GM19438 (cell line): ENCODE measurements around the gene CCDC201.
"Not testable (repeated sequence)": the region's sequence is repeated elsewhere in the genome, so short reads cannot be mapped to it uniquely, and the experiment has no call there.

Experiments used
- ATAC-seq: cut with Tn5 transposase; IDR thresholded peaks from one replicate; pipeline ENCODE4 v1.9.1; 2021; ENCODE audit warnings: low read depth; ENCODE audit not compliant: unreplicated experiment

CCDC201 gene

DNA sequence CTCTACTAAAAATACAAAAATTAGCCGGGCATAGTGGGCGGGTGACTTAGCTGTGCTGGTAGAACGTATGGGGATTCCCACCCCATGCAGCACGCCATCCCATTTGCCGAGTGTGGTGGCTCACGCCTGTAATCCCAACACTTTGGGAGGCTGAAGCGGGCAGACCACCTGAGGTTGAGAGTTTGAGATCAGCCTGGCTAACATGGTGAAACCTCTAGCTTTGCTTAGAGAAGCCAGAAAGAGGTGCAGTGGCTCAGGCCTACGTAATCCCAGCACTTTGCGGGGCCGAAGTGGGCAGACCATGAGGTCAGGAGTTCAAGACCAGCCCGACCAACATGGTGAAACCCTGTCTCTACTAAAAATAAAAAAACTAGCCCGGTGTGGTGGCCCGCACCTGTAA is 45.2 kb downstream of the CCDC201 start:
- ATAC-seq, result not testable (repeated sequence)

DNA sequence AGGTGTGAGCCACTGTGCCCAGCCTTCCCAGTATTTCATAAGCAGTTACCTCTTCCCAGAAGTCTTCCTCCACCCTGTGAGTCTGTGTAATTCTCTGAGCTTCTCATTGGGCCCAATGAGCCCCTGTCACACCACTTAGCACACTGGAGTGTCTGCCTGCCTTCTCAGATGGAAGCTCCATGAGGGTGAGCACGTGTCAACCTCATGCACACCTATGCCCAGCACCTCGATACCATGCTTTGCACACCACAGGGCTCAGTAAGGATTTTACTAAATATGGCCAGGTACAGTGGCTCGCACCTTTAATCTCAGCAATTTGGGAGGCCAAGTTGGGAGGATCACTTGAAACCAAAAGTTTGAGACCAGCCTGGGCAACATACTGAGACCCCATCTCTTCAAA is 46.3 kb downstream of the CCDC201 start:
- ATAC-seq, result not testable (repeated sequence)

DNA sequence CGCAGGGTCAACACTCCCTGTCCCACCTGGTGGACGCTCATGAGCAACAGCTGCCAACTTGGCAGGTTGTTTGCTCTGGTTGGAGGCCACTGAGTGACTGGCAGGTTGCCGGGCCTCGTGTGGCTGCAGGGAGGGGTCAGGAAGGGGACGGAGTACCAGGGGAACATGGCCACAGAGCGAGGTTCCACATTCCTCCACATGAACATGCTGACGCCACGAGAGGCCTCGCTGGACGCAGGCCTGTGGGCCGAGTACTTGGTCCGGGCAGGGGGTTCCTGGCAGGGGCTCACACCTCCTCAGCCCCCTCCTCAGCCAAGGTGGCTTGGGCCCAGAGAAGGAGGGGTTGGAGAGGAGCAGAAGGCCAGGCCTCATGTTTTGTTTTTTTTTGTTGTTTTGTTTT is 54.1 kb downstream of the CCDC201 start:
- not testable (repeated sequence) for ATAC-seq

DNA sequence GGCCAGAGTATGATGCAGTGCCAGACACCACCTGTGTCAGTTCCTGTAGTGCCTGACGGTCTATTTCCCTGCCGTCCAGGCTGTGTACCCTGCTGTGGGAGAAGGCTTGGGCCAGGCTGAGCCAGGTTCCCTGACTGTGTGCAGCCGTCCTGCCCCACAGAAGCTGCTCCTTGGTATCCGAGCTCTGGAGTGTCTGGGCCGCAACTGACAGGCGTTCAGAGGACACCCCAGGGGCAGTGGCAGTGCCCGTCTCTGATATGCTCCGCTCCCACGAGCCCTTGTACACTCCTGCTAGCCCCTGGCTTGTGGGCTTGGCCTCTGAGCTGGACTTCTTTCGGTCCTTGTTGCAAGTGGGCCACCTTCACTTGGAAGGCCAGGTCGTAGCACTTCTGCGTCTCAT is 55.0 kb downstream of the CCDC201 start:
- not testable (repeated sequence) for ATAC-seq

DNA sequence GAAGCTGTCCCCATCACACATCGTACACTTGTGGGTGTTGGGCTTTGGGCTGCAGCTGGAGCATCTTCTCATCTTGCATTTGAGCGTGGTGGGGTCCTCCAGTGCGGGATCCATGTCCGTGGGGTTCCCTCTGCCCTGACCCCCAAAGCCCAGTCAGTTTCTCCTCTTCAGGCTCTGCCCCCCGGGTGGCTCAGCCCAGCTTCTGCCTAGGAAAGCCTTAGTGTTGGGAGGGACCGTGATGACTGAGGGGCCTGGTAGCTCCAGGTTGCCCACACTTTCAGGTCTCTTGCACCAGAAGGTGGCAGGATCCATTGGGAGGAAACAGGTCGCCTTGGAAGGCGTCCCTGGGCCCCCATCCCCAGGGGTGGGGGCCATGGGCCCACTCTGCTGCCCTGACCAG is 55.9 kb downstream of the CCDC201 start:
- not testable (repeated sequence) for ATAC-seq

DNA sequence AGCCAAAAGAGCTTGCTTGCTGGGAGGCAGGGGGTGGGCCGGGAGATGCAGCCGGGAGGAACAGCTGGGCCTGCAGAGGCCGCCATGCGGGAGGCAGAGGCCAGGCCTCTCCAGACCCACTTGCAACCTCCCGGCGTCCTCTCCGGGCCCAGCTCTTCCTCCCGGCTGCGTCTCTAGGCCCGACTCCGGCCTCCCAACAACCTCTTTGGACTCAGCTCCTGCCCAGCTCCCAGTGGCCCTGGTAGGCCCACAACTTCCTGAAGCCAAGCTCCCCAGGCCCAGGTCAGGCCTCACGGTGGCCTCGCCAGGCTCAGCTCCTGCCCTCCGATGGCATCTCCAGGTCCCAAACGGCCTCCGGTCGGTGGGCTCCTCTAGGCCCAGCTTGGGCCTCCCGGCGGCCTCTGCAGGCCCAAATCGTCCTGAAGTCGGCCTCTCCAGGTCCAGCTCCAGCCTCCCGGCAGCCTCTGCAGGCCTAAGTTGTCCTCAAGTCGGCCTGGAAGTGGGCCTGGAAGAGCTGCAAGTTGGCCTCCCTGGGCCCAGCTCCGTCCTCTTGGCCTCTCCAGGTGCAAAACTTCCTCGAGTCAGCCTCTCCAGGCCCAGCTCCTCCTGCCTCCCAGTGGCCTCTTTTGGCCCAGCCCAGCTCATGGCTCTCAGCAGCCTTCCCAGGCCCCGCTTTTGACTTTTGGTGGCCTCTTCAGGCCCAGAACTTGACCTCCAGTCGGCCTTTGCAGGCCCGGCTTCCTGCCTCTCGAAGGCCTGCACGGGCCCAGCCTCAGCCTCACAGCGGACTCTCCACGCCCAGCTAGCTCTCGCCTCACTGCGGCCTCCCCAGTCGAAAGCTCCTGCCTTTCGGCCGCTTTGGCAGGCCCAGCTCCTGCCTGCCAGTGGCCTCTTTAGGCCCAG is 58.4 kb downstream of the CCDC201 start:
- ATAC-seq, result not testable (repeated sequence)

DNA sequence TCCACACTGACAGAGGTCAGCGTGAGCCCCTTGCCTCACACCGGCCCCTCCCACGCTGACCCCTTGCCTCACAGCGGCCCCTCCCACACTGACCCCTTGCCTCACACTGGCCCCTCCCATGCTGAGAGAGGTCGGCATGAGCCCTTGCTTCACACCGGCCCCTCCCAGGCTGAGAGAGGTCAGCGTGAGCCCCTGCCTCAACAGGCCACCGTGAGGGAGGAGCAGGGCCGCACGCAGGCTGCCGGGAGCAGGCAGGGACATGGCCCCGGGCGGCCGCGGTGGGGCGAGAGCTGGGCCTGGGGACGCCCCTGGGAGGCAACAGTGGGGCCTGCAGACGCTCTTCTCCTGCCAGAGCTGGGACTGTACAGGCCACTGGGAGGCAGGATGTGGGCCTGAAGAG is 59.1 kb downstream of the CCDC201 start:
- ATAC-seq, result not testable (repeated sequence)

DNA sequence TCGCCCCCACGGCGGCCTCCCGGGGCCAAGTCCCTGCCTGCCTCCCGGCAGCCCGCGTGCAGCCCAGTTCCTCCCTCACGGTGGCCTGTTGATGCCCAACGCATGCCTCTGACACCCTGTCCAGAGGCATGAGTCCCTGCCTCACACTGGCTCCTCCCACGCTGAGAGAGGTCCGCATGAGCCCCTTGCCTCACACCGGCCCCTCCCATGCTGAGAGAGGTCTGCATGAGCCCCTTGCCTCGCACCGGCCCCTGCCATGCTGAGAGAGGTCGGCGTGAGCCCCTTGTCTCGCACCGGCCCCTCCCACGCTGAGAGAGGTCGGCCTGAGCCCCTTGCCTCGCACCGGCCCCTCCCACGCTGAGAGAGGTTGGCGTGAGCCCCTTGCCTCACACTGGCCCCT is 59.9 kb downstream of the CCDC201 start:
- no peak for ATAC-seq

DNA sequence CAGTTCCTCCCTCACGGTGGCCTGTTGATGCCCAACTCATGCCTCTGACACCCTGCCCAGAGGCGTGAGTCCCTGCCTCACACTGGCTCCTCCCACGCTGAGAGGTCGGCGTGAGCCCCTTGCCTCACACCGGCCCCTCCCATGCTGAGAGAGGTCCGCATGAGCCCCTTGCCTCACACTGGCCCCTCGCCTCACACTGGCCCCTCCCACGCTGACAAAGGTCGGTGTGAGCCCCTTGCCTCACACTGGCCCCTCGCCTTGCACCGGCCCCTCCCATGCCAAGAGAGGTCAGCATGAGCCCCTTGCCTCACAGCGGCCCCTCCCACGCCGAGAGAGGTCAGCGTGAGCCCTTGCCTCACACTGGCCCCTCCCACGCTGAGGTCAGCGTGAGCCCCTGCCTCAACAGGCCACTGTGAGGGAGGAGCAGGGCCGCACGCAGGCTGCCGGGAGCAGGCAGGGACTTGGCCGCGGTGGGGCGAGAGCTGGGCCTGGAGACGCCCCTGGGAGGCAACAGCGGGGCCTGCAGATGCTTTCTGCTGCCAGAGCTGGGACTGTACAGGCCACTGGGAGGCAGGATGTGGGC is 61.1 kb downstream of the CCDC201 start:
- not testable (repeated sequence) for ATAC-seq

DNA sequence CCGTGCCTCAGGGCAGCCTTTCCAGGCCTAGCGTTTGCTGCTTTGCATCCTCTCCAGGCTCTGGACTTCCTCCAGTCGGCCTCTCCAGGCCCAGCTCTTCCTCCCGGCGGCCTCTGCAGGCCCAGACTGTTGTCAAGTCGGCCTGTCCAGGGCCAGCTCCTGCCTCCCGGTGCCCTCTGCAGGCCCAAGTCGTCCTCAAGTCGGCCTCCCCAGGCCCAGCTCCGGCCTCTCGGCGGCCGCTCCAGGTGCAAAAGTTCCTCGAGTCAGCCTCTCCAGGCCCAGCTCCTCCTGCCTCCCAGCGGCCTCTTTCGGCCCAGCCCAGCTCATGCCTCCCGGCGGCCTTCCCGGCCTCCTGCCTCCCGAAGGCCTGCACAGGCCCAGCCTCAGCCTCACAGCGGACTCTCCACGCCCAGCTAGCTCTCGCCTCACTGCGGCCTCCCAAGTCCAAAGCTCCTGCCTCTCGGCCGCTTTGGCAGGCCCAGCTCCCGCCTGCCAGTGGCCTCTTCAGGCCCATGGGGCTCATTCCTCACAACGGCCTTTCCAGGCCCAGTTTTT is 62.4 kb downstream of the CCDC201 start:
- not testable (repeated sequence) for ATAC-seq
